K562 (cell line): ENCODE data around the gene SLC38A10.

ENCODE experiments used
- ARID2 ChIP-seq: fragments of 450-650 bp; IDR thresholded peaks from 2 replicates; pipeline ENCODE4 v1.6.1; 2017; ENCODE audit warnings: antibody characterized with exemption, mild to moderate bottlenecking
- CBX1 ChIP-seq: sonication (generic); IDR thresholded peaks from 2 replicates; pipeline ENCODE4 v1.6.1; 2016; ENCODE audit warnings: antibody characterized with exemption, low read depth, mild to moderate bottlenecking
- JUN ChIP-seq, 2 experiments: sonication (generic) in 1 of 2; formaldehyde crosslinking in 1 of 2; IDR thresholded peaks; 2 replicates each; pipeline versions ENCODE4 v1.6.1 to v1.8.0; 2012 to 2022; ENCODE audit warnings: borderline replicate concordance in 2 of 2, mild to moderate bottlenecking in 2 of 2, improper control_type of control experiment in 1 of 2, low read depth in 1 of 2, low read length in 1 of 2, missing genetic modification reagents in 1 of 2
- JUND ChIP-seq, 2 experiments: IDR thresholded peaks; 2 replicates in 1 of 2; 3 replicates in 1 of 2; pipeline ENCODE4 v1.6.1; 2011; ENCODE audit warnings: borderline replicate concordance in 2 of 2, low read depth in 2 of 2, low read length in 2 of 2, improper control_type of control experiment in 1 of 2, missing biosample characterization in 1 of 2, missing genetic modification characterization in 1 of 2, missing genetic modification reagents in 1 of 2
- NR2F6 ChIP-seq: fragments of 450-650 bp; formaldehyde crosslinking; IDR thresholded peaks from 2 replicates; pipeline ENCODE4 v1.4.0; 2020; ENCODE audit warnings: mild to moderate bottlenecking
- U2AF2 ChIP-seq: fragments of 200-400 bp; formaldehyde crosslinking; optimal IDR thresholded peaks from 2 replicates; pipeline ENCODE3; 2017; ENCODE audit warnings: low read depth, mild to moderate bottlenecking, low read length
- ZNF75A ChIP-seq: fragments of 450-650 bp; formaldehyde crosslinking; IDR thresholded peaks from 2 replicates; pipeline ENCODE4 v1.4.0; 2020; ENCODE audit warnings: mild to moderate bottlenecking

- TF ChIP-seq U2AF2, result no peak
- TF ChIP-seq CBX1, result no peak
- TF ChIP-seq JUN (IDR thresholded peaks at IDR 0.05; ENCODE audit: borderline replicate concordance, low read depth, low read length), result no peak
- no peak for TF ChIP-seq JUN (CRISPR knock-in tag; IDR thresholded peaks at IDR 0.05; ENCODE audit: borderline replicate concordance)
- TF ChIP-seq NR2F6 (CRISPR knock-in tag), result no peak
- no peak for TF ChIP-seq ZNF75A (CRISPR knock-in tag)
- TF ChIP-seq ARID2, result no peak
- TF ChIP-seq JUND (IDR thresholded peaks at IDR 0.05; ENCODE audit: borderline replicate concordance, low read depth, low read length), result no peak
- no peak for TF ChIP-seq JUND (tag; IDR thresholded peaks at IDR 0.05; ENCODE audit: borderline replicate concordance, low read depth, low read length)
These were observed 95.7 kb downstream of the SLC38A10 start for GRCh38 chr17:81199482-81199830.
